ENCODE data around the gene RNF41. TPM values are rescaled to one million over a fixed set of nuclear protein-coding genes. Genes with fewer than 3 reads are reported as not detected.

Gene RNF41
- total RNA-seq, 1 donor from 2014 or later, result 49.6 TPM

DNA sequence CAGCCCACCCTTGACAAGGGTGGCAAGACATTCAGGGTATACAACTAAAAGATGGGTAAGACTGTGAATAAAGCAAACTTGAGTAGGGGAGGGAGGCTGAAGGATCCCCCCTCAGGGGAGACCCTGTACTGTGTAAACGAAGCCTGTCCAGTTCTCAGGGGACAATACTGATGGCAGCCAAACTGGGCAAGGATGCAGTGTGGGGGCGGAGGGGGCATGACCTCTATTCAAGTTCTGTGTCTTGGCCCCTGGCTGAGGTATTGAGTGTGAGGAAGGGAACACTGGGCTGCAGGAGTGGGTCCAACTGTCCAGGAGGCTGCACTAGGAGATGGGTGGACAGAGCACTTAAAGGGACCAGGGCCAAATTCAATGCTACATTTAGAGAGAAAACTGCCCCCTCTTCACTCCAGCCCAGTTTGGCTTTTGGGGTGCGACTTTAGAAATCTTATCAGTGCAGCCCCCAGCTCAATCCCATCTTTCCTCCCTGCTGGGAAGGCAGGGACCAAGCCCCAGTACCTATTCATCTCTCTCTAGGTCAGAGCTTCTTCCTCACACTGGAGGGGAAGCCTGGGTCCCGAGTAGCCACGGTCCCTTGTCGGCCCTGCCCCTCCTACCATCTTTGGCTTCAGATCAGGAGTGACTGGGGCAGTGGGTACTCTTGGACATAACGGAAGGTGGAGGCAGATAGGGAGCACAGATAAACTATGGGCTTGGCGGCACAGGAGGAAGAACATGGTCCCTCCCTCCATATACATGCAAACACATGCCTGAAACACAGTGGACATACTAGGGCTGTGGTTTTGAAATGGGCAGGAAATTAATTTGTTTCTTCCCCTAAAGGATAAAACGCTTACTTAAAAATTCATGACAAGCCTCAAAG, 19.9 kb upstream of the RNF41 start:
- Mint-ChIP-seq H3K27ac (no peak overlapping the region), H3K36me3 (peaks cover 36% of the 10 kb centered on the region), H3K9me3 (no peaks in the 10 kb centered on the region), H3K4me1 (no peaks in the 10 kb centered on the region), H3K4me3 (no peak overlapping the region), H3K27me3 (ENCODE audit: low read depth) (no peaks in the 10 kb centered on the region)
- no peak for DNase-seq (ENCODE audit: low spot score in 2 of 2, unreplicated experiment in 2 of 2)
- TF ChIP-seq, protein P1, sequence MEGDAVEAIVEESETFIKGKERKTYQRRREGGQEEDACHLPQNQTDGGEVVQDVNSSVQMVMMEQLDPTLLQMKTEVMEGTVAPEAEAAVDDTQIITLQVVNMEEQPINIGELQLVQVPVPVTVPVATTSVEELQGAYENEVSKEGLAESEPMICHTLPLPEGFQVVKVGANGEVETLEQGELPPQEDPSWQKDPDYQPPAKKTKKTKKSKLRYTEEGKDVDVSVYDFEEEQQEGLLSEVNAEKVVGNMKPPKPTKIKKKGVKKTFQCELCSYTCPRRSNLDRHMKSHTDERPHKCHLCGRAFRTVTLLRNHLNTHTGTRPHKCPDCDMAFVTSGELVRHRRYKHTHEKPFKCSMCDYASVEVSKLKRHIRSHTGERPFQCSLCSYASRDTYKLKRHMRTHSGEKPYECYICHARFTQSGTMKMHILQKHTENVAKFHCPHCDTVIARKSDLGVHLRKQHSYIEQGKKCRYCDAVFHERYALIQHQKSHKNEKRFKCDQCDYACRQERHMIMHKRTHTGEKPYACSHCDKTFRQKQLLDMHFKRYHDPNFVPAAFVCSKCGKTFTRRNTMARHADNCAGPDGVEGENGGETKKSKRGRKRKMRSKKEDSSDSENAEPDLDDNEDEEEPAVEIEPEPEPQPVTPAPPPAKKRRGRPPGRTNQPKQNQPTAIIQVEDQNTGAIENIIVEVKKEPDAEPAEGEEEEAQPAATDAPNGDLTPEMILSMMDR (IDR thresholded peaks at IDR 0.05; ENCODE audit: unreplicated experiment), result no peak

DNA sequence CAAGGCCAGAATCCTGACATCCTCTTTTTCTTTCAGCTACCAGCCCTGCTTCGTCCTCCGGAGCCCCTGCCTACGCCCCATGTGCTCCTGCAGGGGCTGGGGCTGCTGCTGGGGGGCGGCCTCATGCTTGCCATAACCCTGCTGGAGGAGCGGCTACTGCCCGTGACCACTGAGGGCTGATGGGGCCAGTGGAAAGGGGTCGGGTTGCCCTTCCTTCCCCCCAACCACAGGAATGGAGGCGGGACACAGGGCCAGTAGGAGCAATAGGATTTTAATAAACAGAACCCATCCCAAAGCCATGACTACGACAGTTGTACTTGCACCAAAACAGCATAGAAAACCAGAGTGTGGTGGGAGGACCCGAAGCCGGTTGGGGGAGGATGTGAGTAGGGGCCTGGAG, 15.8 kb upstream of the RNF41 start:
- TF ChIP-seq, protein P1 (IDR thresholded peaks at IDR 0.05; ENCODE audit: unreplicated experiment), result no peak
- no peak overlapping the region for H3K4me3 Mint-ChIP-seq

DNA sequence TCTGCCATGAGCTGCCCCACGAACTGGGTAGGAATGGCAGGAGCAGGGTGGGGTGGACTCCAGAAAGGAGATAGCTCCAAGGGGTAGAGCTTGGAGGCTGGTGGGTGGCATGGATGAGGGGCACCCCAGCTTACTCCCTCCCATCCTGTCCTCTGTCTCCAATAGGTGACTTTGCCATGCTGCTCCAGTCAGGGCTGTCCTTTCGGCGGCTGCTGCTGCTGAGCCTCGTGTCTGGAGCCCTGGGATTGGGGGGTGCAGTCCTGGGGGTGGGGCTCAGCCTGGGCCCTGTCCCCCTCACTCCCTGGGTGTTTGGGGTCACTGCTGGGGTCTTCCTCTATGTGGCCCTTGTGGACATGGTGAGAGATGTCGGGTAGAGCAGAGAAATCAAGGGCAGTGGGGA, 15.3 kb upstream of the RNF41 start:
- Mint-ChIP-seq H3K4me3 (no peak overlapping the region), H3K27me3 (ENCODE audit: low read depth) (no peaks in the 10 kb centered on the region), H3K36me3 (peaks cover 16% of the 10 kb centered on the region), H3K27ac (no peak overlapping the region), H3K9me3 (no peaks in the 10 kb centered on the region), H3K4me1 (no peaks in the 10 kb centered on the region)
- no peak for DNase-seq (ENCODE audit: low spot score in 2 of 2, unreplicated experiment in 2 of 2)
- TF ChIP-seq, protein P1 (IDR thresholded peaks at IDR 0.05; ENCODE audit: unreplicated experiment), result no peak

More for the DNA sequence above, 15.8 kb upstream of the RNF41 start:
- Mint-ChIP-seq H3K27me3 (ENCODE audit: low read depth) (no peaks in the 10 kb centered on the region), H3K27ac (no peak overlapping the region), H3K4me1 (no peaks in the 10 kb centered on the region), H3K36me3 (peaks cover 19% of the 10 kb centered on the region), H3K9me3 (no peaks in the 10 kb centered on the region)
- DNase-seq (ENCODE audit: low spot score in 2 of 2, unreplicated experiment in 2 of 2), result no peak

DNA sequence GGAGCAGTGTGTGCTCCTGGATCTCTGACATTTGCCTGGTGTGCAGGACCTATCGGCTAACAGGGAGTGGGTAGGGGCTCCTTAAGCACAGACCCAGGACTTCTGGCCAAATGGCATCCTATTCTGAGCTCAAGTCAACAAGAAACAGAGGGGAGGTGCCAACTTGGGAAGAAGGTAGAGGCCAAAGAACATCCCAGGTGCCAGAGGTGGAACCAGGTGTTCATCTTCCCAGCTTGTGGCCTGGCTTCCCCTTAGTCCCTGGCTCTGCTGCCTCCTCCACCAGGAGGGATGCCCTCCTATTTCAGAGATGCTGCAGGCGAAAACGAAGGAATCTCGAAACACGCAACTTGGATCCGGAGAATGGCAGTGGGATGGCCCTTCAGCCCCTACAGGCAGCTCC, 14.4 kb upstream of the RNF41 start:
- Mint-ChIP-seq H3K9me3 (no peaks in the 10 kb centered on the region), H3K36me3 (peaks cover 8% of the 10 kb centered on the region), H3K27me3 (ENCODE audit: low read depth) (no peaks in the 10 kb centered on the region), H3K4me1 (no peaks in the 10 kb centered on the region), H3K27ac (no peak overlapping the region), H3K4me3 (no peak overlapping the region)
- no peak for DNase-seq (ENCODE audit: low spot score in 2 of 2, unreplicated experiment in 2 of 2)
- TF ChIP-seq, protein P1 (IDR thresholded peaks at IDR 0.05; ENCODE audit: unreplicated experiment), result no peak

DNA sequence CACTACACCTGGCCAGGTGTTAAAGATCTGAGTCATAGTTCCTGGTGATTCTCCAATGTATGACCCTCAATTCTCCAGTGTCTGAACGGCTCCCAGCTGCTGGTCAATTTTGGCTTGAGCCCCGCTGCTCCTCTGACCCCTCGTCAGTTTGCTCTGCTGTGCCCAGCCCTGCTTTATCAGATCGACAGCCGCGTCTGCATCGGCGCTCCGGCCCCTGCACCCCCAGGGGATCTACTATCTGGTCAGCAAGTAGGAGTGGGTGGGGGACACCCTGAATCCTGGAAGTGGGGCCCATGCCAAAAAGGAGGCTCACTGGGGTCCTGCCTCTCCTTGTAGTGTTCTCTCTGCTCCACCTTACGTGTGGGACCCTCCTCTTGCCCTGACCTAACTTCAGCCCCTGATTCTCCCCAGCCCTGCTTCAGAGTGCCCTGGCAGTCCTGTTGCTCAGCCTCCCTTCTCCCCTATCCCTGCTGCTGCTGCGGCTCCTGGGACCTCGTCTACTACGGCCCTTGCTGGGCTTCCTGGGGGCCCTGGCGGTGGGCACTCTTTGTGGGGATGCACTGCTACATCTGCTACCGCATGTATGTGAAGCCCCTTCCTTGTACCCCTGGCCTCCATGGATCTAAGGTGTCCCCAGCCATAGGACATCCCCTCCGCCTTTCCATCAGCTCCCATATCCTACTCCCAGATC, 13.2 kb upstream of the RNF41 start:
- H3K27ac Mint-ChIP-seq, result no peak overlapping the region
- DNase-seq (ENCODE audit: low spot score in 2 of 2, unreplicated experiment in 2 of 2), result no peak
- no peak overlapping the region for H3K4me3 Mint-ChIP-seq
- H3K36me3 Mint-ChIP-seq, result peaks cover 1% of the 10 kb centered on the region
- H3K4me1 Mint-ChIP-seq, result no peaks in the 10 kb centered on the region
- H3K9me3 Mint-ChIP-seq, result no peaks in the 10 kb centered on the region
- H3K27me3 Mint-ChIP-seq (ENCODE audit: low read depth), result no peaks in the 10 kb centered on the region
- TF ChIP-seq, protein P1 (IDR thresholded peaks at IDR 0.05; ENCODE audit: unreplicated experiment), result no peak

Measured in mesothelial cell of epicardium (in vitro differentiated cells).